Measurements from ENCODE around the gene ZNF132.
A peak's percentile ranks its signal among the peaks of the same experiment; 100 is the strongest.
"Not testable (repeated sequence)": the region's sequence is repeated elsewhere in the genome, so short reads cannot be mapped to it uniquely, and the experiment has no call there.

Gene ZNF132

GRCh38 chr19:58466760-58467589 is 27.0 kb upstream of the ZNF132 start, which contains the start of gene ZNF324:
ZNF324 (plus strand) TSS chr19:58467080; CDS start chr19:58469186, 2,106 bp downstream.
- peak; percentile 99 for DNase-seq

GRCh38 chr19:58466089-58466759 is 26.3 kb upstream of the ZNF132 start:
- no peak for DNase-seq

GRCh38 chr19:58460039-58460438 is 20.1 kb upstream of the ZNF132 start:
- DNase-seq: no peak

- no peak for DNase-seq
These were observed 16.2 kb upstream of the ZNF132 start for GRCh38 chr19:58456111-58456510.

GRCh38 chr19:58455306-58455705 is 15.4 kb upstream of the ZNF132 start:
- no peak for DNase-seq

- DNase-seq: no peak
These were observed 13.8 kb upstream of the ZNF132 start for GRCh38 chr19:58453743-58454142.

- DNase-seq: peak; percentile 98
These were observed 11.6 kb upstream of the ZNF132 start, which contains the start of gene ZNF324B for GRCh38 chr19:58451358-58452101. ZNF324B (plus strand) TSS chr19:58451622; CDS start chr19:58453702, 2,080 bp downstream.

- peak; percentile 52 for DNase-seq
These were observed 11.0 kb upstream of the ZNF132 start for GRCh38 chr19:58450856-58451357.

GRCh38 chr19:58449980-58450379 is 10.0 kb upstream of the ZNF132 start:
- not testable (repeated sequence) for DNase-seq

GRCh38 chr19:58448860-58449259 is 8.9 kb upstream of the ZNF132 start:
- not testable (repeated sequence) for DNase-seq

GRCh38 chr19:58442986-58443385 is 3.0 kb upstream of the ZNF132 start:
- not testable (repeated sequence) for DNase-seq

- DNase-seq: no peak
These were observed 603 bp upstream of the ZNF132 start for GRCh38 chr19:58440556-58440955.

- no peak for DNase-seq
These were observed 5.7 kb downstream of the ZNF132 start for GRCh38 chr19:58434217-58434616.

GRCh38 chr19:58429745-58430144 is 10.2 kb downstream of the ZNF132 start:
- no peak for DNase-seq

- no peak for DNase-seq
These were observed 11.3 kb downstream of the ZNF132 start for GRCh38 chr19:58428617-58429016.

- no peak for DNase-seq
These were observed 22.9 kb downstream of the ZNF132 start for GRCh38 chr19:58417071-58417470.

GRCh38 chr19:58416604-58417003 is 23.3 kb downstream of the ZNF132 start:
- DNase-seq: no peak

- peak; percentile 44 for DNase-seq
These were observed 30.8 kb downstream of the ZNF132 start for GRCh38 chr19:58409010-58409790.

GRCh38 chr19:58408152-58409009 is 31.6 kb downstream of the ZNF132 start, which contains the start of gene ZNF584:
ZNF584 (plus strand) TSS chr19:58408649; CDS start chr19:58409148, 499 bp downstream.
- DNase-seq: peak; percentile 96

GRCh38 chr19:58407658-58408151 is 32.2 kb downstream of the ZNF132 start:
- no peak for DNase-seq

All from RPMI8226 (cell line).